DOHH2 (cell line): ENCODE data around the gene SPNS2.

ENCODE experiments used
- CTCF ChIP-seq: fragments of 200-600 bp; sonication (generic); IDR thresholded peaks from one replicate; pipeline ENCODE4 v1.5.1; 2014; ENCODE audit warnings: antibody characterized with exemption, mild to moderate bottlenecking, low read depth, low read length; ENCODE audit not compliant: poor library complexity, severe bottlenecking
- EZH2phosphoT487 ChIP-seq: fragments of 200-600 bp; sonication (generic); IDR thresholded peaks from 2 replicates; pipeline ENCODE4 v1.6.1; 2017; ENCODE audit warnings: borderline replicate concordance, mild to moderate bottlenecking, antibody characterized with exemption, low read length, moderate library complexity, mixed read lengths

GRCh38 chr17:4520894-4521600, 22.4 kb downstream of the SPNS2 start:
- TF ChIP-seq CTCF (no peak), EZH2phosphoT487 (no peak)
